ENCODE results near the gene TIAL1.

Gene TIAL1

GRCh38 chr10:119543814-119544642, 52.7 kb downstream of the TIAL1 start:
- Mint-ChIP-seq H3K9me3 (no peaks in the 10 kb centered on the region), H3K36me3 (peaks cover 18% of the 10 kb centered on the region), H3K4me3 (peak overlapping the region; percentile 83), H3K4me1 (peaks cover 37% of the 10 kb centered on the region), H3K27ac (peak overlapping the region; percentile 84)
- no peak for DNase-seq (ENCODE audit: low spot score in 2 of 2)
- no peak for ATAC-seq

- ATAC-seq (peak; percentile 58), DNase-seq (ENCODE audit: low spot score in 2 of 2) (peak; percentile 48 to 76)
- H3K36me3 Mint-ChIP-seq, result peaks cover 18% of the 10 kb centered on the region
- H3K27ac Mint-ChIP-seq, result peak overlapping the region; percentile 84
- no peaks in the 10 kb centered on the region for H3K9me3 Mint-ChIP-seq
- peak overlapping the region; percentile 83 for H3K4me3 Mint-ChIP-seq
- H3K4me1 Mint-ChIP-seq, result peaks cover 45% of the 10 kb centered on the region
These were observed 53.6 kb downstream of the TIAL1 start for GRCh38 chr10:119542988-119543813.

GRCh38 chr10:119542357-119542987, 54.3 kb downstream of the TIAL1 start, which contains the start of gene RGS10:
Gene RGS10, minus strand, starts transcription at chr10:119542719. Its CDS starts 81 bp downstream, at chr10:119542638.
- H3K9me3 Mint-ChIP-seq, result no peaks in the 10 kb centered on the region
- H3K27ac Mint-ChIP-seq, result peak within 1 kb of the TSS; percentile 84
- H3K4me1 Mint-ChIP-seq, result peaks cover 52% of the 10 kb centered on the region
- peaks cover 18% of the 10 kb centered on the region for H3K36me3 Mint-ChIP-seq
- peak; percentile 68 to 88 for DNase-seq (ENCODE audit: low spot score in 2 of 2)
- peak within 1 kb of the TSS; percentile 83 for H3K4me3 Mint-ChIP-seq
- peak; percentile 87 for ATAC-seq

GRCh38 chr10:119541459-119542356, 55.1 kb downstream of the TIAL1 start:
- peaks cover 22% of the 10 kb centered on the region for H3K36me3 Mint-ChIP-seq
- H3K4me1 Mint-ChIP-seq, result peaks cover 60% of the 10 kb centered on the region
- DNase-seq (ENCODE audit: low spot score in 2 of 2) (peak; percentile 54 to 79), ATAC-seq (peak; percentile 23)
- no peaks in the 10 kb centered on the region for H3K9me3 Mint-ChIP-seq
- H3K27ac Mint-ChIP-seq, result peak overlapping the region; percentile 54
- peak overlapping the region; percentile 83 for H3K4me3 Mint-ChIP-seq

GRCh38 chr10:119541046-119541445, 55.7 kb downstream of the TIAL1 start:
- Mint-ChIP-seq H3K9me3 (no peaks in the 10 kb centered on the region), H3K27ac (peak overlapping the region; percentile 54), H3K36me3 (peaks cover 28% of the 10 kb centered on the region), H3K4me1 (peaks cover 66% of the 10 kb centered on the region), H3K4me3 (peak overlapping the region; percentile 83)
- ATAC-seq (peak; percentile 50), DNase-seq (ENCODE audit: low spot score in 2 of 2) (peak in 1 of 2 donors; percentile 58)

GRCh38 chr10:119540038-119540437, 56.7 kb downstream of the TIAL1 start:
- H3K4me1 Mint-ChIP-seq, result peaks cover 74% of the 10 kb centered on the region
- H3K27ac Mint-ChIP-seq, result no peak overlapping the region
- no peaks in the 10 kb centered on the region for H3K9me3 Mint-ChIP-seq
- DNase-seq (ENCODE audit: low spot score in 2 of 2) (no peak), ATAC-seq (no peak)
- H3K36me3 Mint-ChIP-seq, result peaks cover 32% of the 10 kb centered on the region
- peak overlapping the region; percentile 83 for H3K4me3 Mint-ChIP-seq

- peaks cover 74% of the 10 kb centered on the region for H3K4me1 Mint-ChIP-seq
- DNase-seq (ENCODE audit: low spot score in 2 of 2), result no peak
- no peaks in the 10 kb centered on the region for H3K9me3 Mint-ChIP-seq
- ATAC-seq, result no peak
- H3K36me3 Mint-ChIP-seq, result peaks cover 38% of the 10 kb centered on the region
- peak overlapping the region; percentile 89 for H3K27ac Mint-ChIP-seq
- peak overlapping the region; percentile 83 for H3K4me3 Mint-ChIP-seq
These were observed 57.4 kb downstream of the TIAL1 start for GRCh38 chr10:119539359-119539825.

GRCh38 chr10:119538632-119539358, 58.0 kb downstream of the TIAL1 start:
- Mint-ChIP-seq H3K9me3 (no peaks in the 10 kb centered on the region), H3K4me3 (peak overlapping the region; percentile 83), H3K4me1 (peaks cover 71% of the 10 kb centered on the region), H3K36me3 (peaks cover 40% of the 10 kb centered on the region), H3K27ac (peak overlapping the region; percentile 89)
- DNase-seq (ENCODE audit: low spot score in 2 of 2) (no peak), ATAC-seq (no peak)

GRCh38 chr10:119537953-119538630, 58.7 kb downstream of the TIAL1 start:
- H3K4me3 Mint-ChIP-seq, result peak overlapping the region; percentile 83
- H3K9me3 Mint-ChIP-seq, result no peaks in the 10 kb centered on the region
- DNase-seq (ENCODE audit: low spot score in 2 of 2), result no peak
- H3K4me1 Mint-ChIP-seq, result peaks cover 64% of the 10 kb centered on the region
- ATAC-seq, result no peak
- H3K27ac Mint-ChIP-seq, result peak overlapping the region; percentile 89
- peaks cover 41% of the 10 kb centered on the region for H3K36me3 Mint-ChIP-seq

GRCh38 chr10:119536508-119537025, 60.2 kb downstream of the TIAL1 start:
- no peaks in the 10 kb centered on the region for H3K9me3 Mint-ChIP-seq
- DNase-seq (ENCODE audit: low spot score in 2 of 2), result no peak
- no peak overlapping the region for H3K4me3 Mint-ChIP-seq
- H3K27ac Mint-ChIP-seq, result peak overlapping the region; percentile 38
- H3K36me3 Mint-ChIP-seq, result peaks cover 52% of the 10 kb centered on the region
- no peak for ATAC-seq
- peaks cover 63% of the 10 kb centered on the region for H3K4me1 Mint-ChIP-seq

GRCh38 chr10:119535837-119536507, 60.8 kb downstream of the TIAL1 start:
- Mint-ChIP-seq H3K4me1 (peaks cover 62% of the 10 kb centered on the region), H3K36me3 (peaks cover 52% of the 10 kb centered on the region), H3K4me3 (no peak overlapping the region)

GRCh38 chr10:119535305-119535704, 61.5 kb downstream of the TIAL1 start:
- H3K4me3 Mint-ChIP-seq, result no peak overlapping the region
- peaks cover 51% of the 10 kb centered on the region for H3K36me3 Mint-ChIP-seq
- peaks cover 56% of the 10 kb centered on the region for H3K4me1 Mint-ChIP-seq
- DNase-seq (ENCODE audit: low spot score in 2 of 2) (no peak), ATAC-seq (no peak)
- H3K27ac Mint-ChIP-seq, result no peak overlapping the region
- no peaks in the 10 kb centered on the region for H3K9me3 Mint-ChIP-seq

More at GRCh38 chr10:119535837-119536507, 60.8 kb downstream of the TIAL1 start:
- DNase-seq (ENCODE audit: low spot score in 2 of 2) (no peak), ATAC-seq (no peak)
- no peaks in the 10 kb centered on the region for H3K9me3 Mint-ChIP-seq
- H3K27ac Mint-ChIP-seq, result peak overlapping the region; percentile 38

- H3K27ac Mint-ChIP-seq, result no peak overlapping the region
- ATAC-seq (no peak), DNase-seq (ENCODE audit: low spot score in 2 of 2) (no peak)
- H3K4me3 Mint-ChIP-seq, result no peak overlapping the region
- H3K9me3 Mint-ChIP-seq, result no peaks in the 10 kb centered on the region
- peaks cover 37% of the 10 kb centered on the region for H3K4me1 Mint-ChIP-seq
- peaks cover 40% of the 10 kb centered on the region for H3K36me3 Mint-ChIP-seq
These were observed 63.3 kb downstream of the TIAL1 start for GRCh38 chr10:119533473-119533872.
